ENCODE results near the gene KIRREL3. TPM values are rescaled to one million over a fixed set of nuclear protein-coding genes. Genes with fewer than 3 reads are reported as not detected.
A peak's percentile ranks its signal among the peaks of the same experiment; 100 is the strongest.

KIRREL3 gene
- total and polyA plus RNA-seq, 5 donors from 2014 or later = not detected

GRCh38 chr11:126608658-126609057 lies 391.9 kb downstream of the KIRREL3 start:
- no peaks in the 10 kb centered on the region for H3K4me1 ChIP-seq (ENCODE audit: control insufficient read depth, insufficient read depth, low read length, poor library complexity, severe bottlenecking)
- H3K27ac Mint-ChIP-seq = no peak overlapping the region

GRCh38 chr11:126607776-126608541 lies 392.6 kb downstream of the KIRREL3 start:
- Histone ChIP-seq H3K27ac (ENCODE audit: insufficient read depth, low read length, poor library complexity, severe bottlenecking) (no peak overlapping the region), H3K4me1 (ENCODE audit: control insufficient read depth, insufficient read depth, low read length, poor library complexity, severe bottlenecking) (no peaks in the 10 kb centered on the region), H3K36me3 (ENCODE audit: control insufficient read depth, insufficient read depth, low read length) (no peaks in the 10 kb centered on the region), H3K9me3 (ENCODE audit: control insufficient read depth in 2 of 2, low read length in 2 of 2) (no peaks in the 10 kb centered on the region), H3K4me3 (ENCODE audit: low read depth, low read length) (no peak overlapping the region), H3K27me3 (ENCODE audit: control insufficient read depth, insufficient read depth, low read length) (no peaks in the 10 kb centered on the region)
- peaks cover 9% of the 10 kb centered on the region for H3K27me3 Mint-ChIP-seq
- H3K4me1 Mint-ChIP-seq = peaks cover 0 to 2% (median 0%) of the 10 kb centered on the region in 4 donors
- H3K27ac Mint-ChIP-seq = no peak overlapping the region
- no peak for ATAC-seq (ENCODE audit: low read depth in 2 of 2)
- H3K9me3 Mint-ChIP-seq = peaks cover 0 to 2% (median 0%) of the 10 kb centered on the region in 7 donors
- no peaks in the 10 kb centered on the region for H3K36me3 Mint-ChIP-seq
- no peak for DNase-seq
- no peak overlapping the region for H3K4me3 Mint-ChIP-seq

More at GRCh38 chr11:126608658-126609057, 391.9 kb downstream of the KIRREL3 start:
- Histone ChIP-seq H3K27ac (ENCODE audit: insufficient read depth, low read length, poor library complexity, severe bottlenecking) (no peak overlapping the region), H3K4me3 (ENCODE audit: low read depth, low read length) (no peak overlapping the region), H3K36me3 (ENCODE audit: control insufficient read depth, insufficient read depth, low read length) (no peaks in the 10 kb centered on the region), H3K27me3 (ENCODE audit: control insufficient read depth, insufficient read depth, low read length) (no peaks in the 10 kb centered on the region), H3K9me3 (ENCODE audit: control insufficient read depth in 2 of 2, low read length in 2 of 2) (no peaks in the 10 kb centered on the region)
- no peak for DNase-seq
- no peaks in the 10 kb centered on the region for H3K36me3 Mint-ChIP-seq
- H3K4me1 Mint-ChIP-seq = peaks cover 0 to 2% (median 0%) of the 10 kb centered on the region in 4 donors
- no peak overlapping the region for H3K4me3 Mint-ChIP-seq
- peaks cover 9% of the 10 kb centered on the region for H3K27me3 Mint-ChIP-seq
- no peak for ATAC-seq (ENCODE audit: low read depth in 2 of 2)
- H3K9me3 Mint-ChIP-seq = peaks cover 0 to 2% (median 0%) of the 10 kb centered on the region in 7 donors

DNA sequence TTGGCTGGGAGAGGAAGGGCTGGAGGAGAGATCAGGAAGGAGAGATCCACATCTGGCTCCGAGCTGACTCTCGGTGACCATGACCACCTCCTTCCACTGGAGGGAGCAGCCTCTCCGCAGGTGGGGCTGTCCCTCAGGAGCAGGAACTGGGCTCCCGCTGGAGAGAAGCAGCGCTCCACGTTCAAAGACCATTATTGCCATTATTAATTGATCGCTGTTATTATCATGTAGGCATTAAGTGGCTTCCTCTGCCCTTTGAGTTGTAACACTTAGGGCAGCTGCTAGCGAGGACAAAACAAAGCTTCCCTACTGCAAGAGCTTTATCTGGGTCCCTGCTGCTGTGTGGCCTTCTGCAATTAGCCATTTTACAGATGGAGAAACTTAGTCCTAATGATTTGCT lies 393.2 kb downstream of the KIRREL3 start:
- no peak overlapping the region for H3K27ac ChIP-seq (ENCODE audit: insufficient read depth, low read length, poor library complexity, severe bottlenecking)
- H3K4me1 ChIP-seq (ENCODE audit: control insufficient read depth, insufficient read depth, low read length, poor library complexity, severe bottlenecking) = no peaks in the 10 kb centered on the region
- H3K27me3 ChIP-seq (ENCODE audit: control insufficient read depth, insufficient read depth, low read length) = no peaks in the 10 kb centered on the region
- peak in 1 of 3 donors; percentile 3 for DNase-seq
- Mint-ChIP-seq H3K27ac (no peak overlapping the region), H3K9me3 (peaks cover 0 to 2% (median 0%) of the 10 kb centered on the region in 7 donors), H3K4me3 (no peak overlapping the region), H3K36me3 (no peaks in the 10 kb centered on the region), H3K4me1 (peaks cover 0 to 2% (median 0%) of the 10 kb centered on the region in 4 donors), H3K27me3 (peaks cover 9% of the 10 kb centered on the region)
- H3K36me3 ChIP-seq (ENCODE audit: control insufficient read depth, insufficient read depth, low read length) = no peaks in the 10 kb centered on the region
- ATAC-seq (ENCODE audit: low read depth in 2 of 2) = no peak
- no peak overlapping the region for H3K4me3 ChIP-seq (ENCODE audit: low read depth, low read length)
- H3K9me3 ChIP-seq (ENCODE audit: control insufficient read depth in 2 of 2, low read length in 2 of 2) = no peaks in the 10 kb centered on the region

GRCh38 chr11:126606484-126606883 lies 394.1 kb downstream of the KIRREL3 start:
- H3K27ac Mint-ChIP-seq = peak overlapping the region in 1 of 3 donors; percentile 38
- no peaks in the 10 kb centered on the region for H3K36me3 ChIP-seq (ENCODE audit: control insufficient read depth, insufficient read depth, low read length)
- no peaks in the 10 kb centered on the region for H3K36me3 Mint-ChIP-seq
- H3K9me3 ChIP-seq (ENCODE audit: control insufficient read depth in 2 of 2, low read length in 2 of 2) = no peaks in the 10 kb centered on the region
- H3K4me1 ChIP-seq (ENCODE audit: control insufficient read depth, insufficient read depth, low read length, poor library complexity, severe bottlenecking) = no peaks in the 10 kb centered on the region
- H3K4me1 Mint-ChIP-seq = peaks cover 0 to 2% (median 0%) of the 10 kb centered on the region in 4 donors
- H3K9me3 Mint-ChIP-seq = peaks cover 0 to 4% (median 0%) of the 10 kb centered on the region in 7 donors
- peaks cover 9% of the 10 kb centered on the region for H3K27me3 Mint-ChIP-seq
- no peak overlapping the region for H3K27ac ChIP-seq (ENCODE audit: insufficient read depth, low read length, poor library complexity, severe bottlenecking)
- no peak overlapping the region for H3K4me3 Mint-ChIP-seq
- DNase-seq (no peak), ATAC-seq (ENCODE audit: low read depth in 2 of 2) (no peak)
- no peak overlapping the region for H3K4me3 ChIP-seq (ENCODE audit: low read depth, low read length)
- no peaks in the 10 kb centered on the region for H3K27me3 ChIP-seq (ENCODE audit: control insufficient read depth, insufficient read depth, low read length)

DNA sequence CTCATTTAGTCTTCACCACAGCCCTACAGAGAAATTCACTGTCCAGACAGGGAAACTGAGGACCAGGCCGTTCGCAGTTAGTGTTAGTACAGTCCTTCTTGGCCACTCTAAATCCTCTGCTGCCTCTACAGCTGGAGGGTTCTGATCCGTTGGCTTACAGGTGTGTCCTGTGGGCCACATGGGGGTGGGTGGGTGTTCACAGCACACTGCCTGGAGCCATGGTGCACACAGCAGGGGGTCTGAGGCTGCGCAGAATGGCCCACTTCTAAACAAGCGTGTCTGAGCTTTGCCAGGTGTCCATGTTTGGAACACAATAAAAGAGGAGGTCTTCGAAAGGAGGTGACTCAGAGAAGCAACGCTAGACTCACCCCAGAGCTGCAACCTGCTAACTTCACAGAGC lies 396.1 kb downstream of the KIRREL3 start:
- Mint-ChIP-seq H3K36me3 (no peaks in the 10 kb centered on the region), H3K27me3 (peaks cover 9% of the 10 kb centered on the region), H3K9me3 (peaks cover 0 to 4% (median 0%) of the 10 kb centered on the region in 7 donors), H3K27ac (no peak overlapping the region), H3K4me3 (no peak overlapping the region), H3K4me1 (peaks cover 0 to 2% (median 0%) of the 10 kb centered on the region in 4 donors)
- no peak for ATAC-seq (ENCODE audit: low read depth in 2 of 2)
- H3K27ac ChIP-seq (ENCODE audit: insufficient read depth, low read length, poor library complexity, severe bottlenecking) = no peak overlapping the region
- H3K27me3 ChIP-seq (ENCODE audit: control insufficient read depth, insufficient read depth, low read length) = no peaks in the 10 kb centered on the region
- H3K4me3 ChIP-seq (ENCODE audit: low read depth, low read length) = no peak overlapping the region
- DNase-seq = no peak
- no peaks in the 10 kb centered on the region for H3K4me1 ChIP-seq (ENCODE audit: control insufficient read depth, insufficient read depth, low read length, poor library complexity, severe bottlenecking)
- no peaks in the 10 kb centered on the region for H3K36me3 ChIP-seq (ENCODE audit: control insufficient read depth, insufficient read depth, low read length)
- no peaks in the 10 kb centered on the region for H3K9me3 ChIP-seq (ENCODE audit: control insufficient read depth in 2 of 2, low read length in 2 of 2)

- H3K9me3 ChIP-seq (ENCODE audit: control insufficient read depth in 2 of 2, low read length in 2 of 2) = no peaks in the 10 kb centered on the region
- Mint-ChIP-seq H3K36me3 (no peaks in the 10 kb centered on the region), H3K4me1 (peaks cover 0 to 2% (median 0%) of the 10 kb centered on the region in 4 donors), H3K4me3 (no peak overlapping the region), H3K27me3 (peaks cover 9% of the 10 kb centered on the region), H3K27ac (no peak overlapping the region), H3K9me3 (peaks cover 0 to 4% (median 0%) of the 10 kb centered on the region in 7 donors)
- no peaks in the 10 kb centered on the region for H3K27me3 ChIP-seq (ENCODE audit: control insufficient read depth, insufficient read depth, low read length)
- H3K4me1 ChIP-seq (ENCODE audit: control insufficient read depth, insufficient read depth, low read length, poor library complexity, severe bottlenecking) = no peaks in the 10 kb centered on the region
- no peak overlapping the region for H3K4me3 ChIP-seq (ENCODE audit: low read depth, low read length)
- H3K27ac ChIP-seq (ENCODE audit: insufficient read depth, low read length, poor library complexity, severe bottlenecking) = no peak overlapping the region
- ATAC-seq (ENCODE audit: low read depth in 2 of 2) (no peak), DNase-seq (no peak)
- no peaks in the 10 kb centered on the region for H3K36me3 ChIP-seq (ENCODE audit: control insufficient read depth, insufficient read depth, low read length)
Observed at GRCh38 chr11:126603486-126603885, 397.1 kb downstream of the KIRREL3 start.

DNA sequence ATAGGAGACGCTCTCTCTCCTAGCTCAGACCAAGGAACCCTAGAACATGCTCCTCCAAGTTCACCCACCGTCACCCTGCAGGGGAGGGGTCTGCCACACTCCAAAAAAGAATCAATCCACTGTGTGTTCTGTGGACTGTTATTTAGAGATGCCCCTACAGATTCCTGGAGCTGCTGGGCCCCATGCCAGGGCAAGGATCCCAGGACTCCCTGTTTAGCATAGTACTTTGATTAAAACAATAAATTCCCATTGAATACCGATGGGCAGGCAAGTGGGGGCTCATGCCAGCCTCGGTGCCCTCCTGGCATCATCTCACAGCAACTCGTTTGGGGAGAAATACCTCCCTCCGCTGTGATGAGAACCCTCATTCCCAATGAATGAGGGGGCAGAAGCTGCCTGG lies 397.6 kb downstream of the KIRREL3 start:
- Histone ChIP-seq H3K27ac (ENCODE audit: insufficient read depth, low read length, poor library complexity, severe bottlenecking) (no peak overlapping the region), H3K27me3 (ENCODE audit: control insufficient read depth, insufficient read depth, low read length) (no peaks in the 10 kb centered on the region)
- peaks cover 9% of the 10 kb centered on the region for H3K27me3 Mint-ChIP-seq

More for the DNA sequence above, 397.6 kb downstream of the KIRREL3 start:
- Histone ChIP-seq H3K9me3 (ENCODE audit: control insufficient read depth in 2 of 2, low read length in 2 of 2) (no peaks in the 10 kb centered on the region), H3K36me3 (ENCODE audit: control insufficient read depth, insufficient read depth, low read length) (no peaks in the 10 kb centered on the region), H3K4me1 (ENCODE audit: control insufficient read depth, insufficient read depth, low read length, poor library complexity, severe bottlenecking) (no peaks in the 10 kb centered on the region), H3K4me3 (ENCODE audit: low read depth, low read length) (no peak overlapping the region)
- ATAC-seq (ENCODE audit: low read depth in 2 of 2) (no peak), DNase-seq (no peak)
- Mint-ChIP-seq H3K36me3 (no peaks in the 10 kb centered on the region), H3K9me3 (peaks cover 0 to 6% (median 0%) of the 10 kb centered on the region in 7 donors), H3K4me3 (no peak overlapping the region), H3K27ac (no peak overlapping the region), H3K4me1 (peaks cover 0 to 2% (median 0%) of the 10 kb centered on the region in 4 donors)
